Measurements from ENCODE around the gene ULK4. TPM values are rescaled to one million over a fixed set of nuclear protein-coding genes. Genes with fewer than 3 reads are reported as not detected.

Gene ULK4
- total RNA-seq, 4 donors from 2014 or later = 2.0 to 3.0 (median 2.3) TPM

- Histone ChIP-seq H3K36me3 (no peaks in the 10 kb centered on the region), H3K9me3 (no peaks in the 10 kb centered on the region), H3K27me3 (no peaks in the 10 kb centered on the region), H3K4me3 (no peak overlapping the region), H3K27ac (no peak overlapping the region), H3K4me1 (no peaks in the 10 kb centered on the region)
- in situ Hi-C loops (cut with MboI; ENCODE audit: low sequenced_read_pairs in 4 of 4) = no loop called here
- TF ChIP-seq CTCF (IDR thresholded peaks at IDR 0.05 in 4 of 5, conservative IDR thresholded peaks at IDR 0.05 in 1 of 5) (no peak), POLR2A (IDR thresholded peaks at IDR 0.05) (no peak)
- no peak for ATAC-seq
- no peak for DNase-seq
- intact Hi-C loops (cut with DNase I; ENCODE audit: low total_unique reads) = no loop called here
Measured at GRCh38 chr3:41519746-41520145, 442.2 kb downstream of the ULK4 start.

GRCh38 chr3:41518626-41519025, 443.3 kb downstream of the ULK4 start:
- no peak for DNase-seq
- Histone ChIP-seq H3K9me3 (no peaks in the 10 kb centered on the region), H3K27me3 (no peaks in the 10 kb centered on the region), H3K4me1 (no peaks in the 10 kb centered on the region), H3K36me3 (no peaks in the 10 kb centered on the region), H3K27ac (no peak overlapping the region), H3K4me3 (no peak overlapping the region)
- ATAC-seq = no peak
- no peak for TF ChIP-seq CTCF (IDR thresholded peaks at IDR 0.05 in 4 of 5, conservative IDR thresholded peaks at IDR 0.05 in 1 of 5)
- TF ChIP-seq POLR2A (IDR thresholded peaks at IDR 0.05) = no peak
- in situ Hi-C loops (cut with MboI; ENCODE audit: low sequenced_read_pairs in 4 of 4) (no loop called here), intact Hi-C loops (cut with DNase I; ENCODE audit: low total_unique reads) (no loop called here)

- in situ Hi-C loops (cut with MboI; ENCODE audit: low sequenced_read_pairs in 4 of 4) = no loop called here
- Histone ChIP-seq H3K36me3 (no peaks in the 10 kb centered on the region), H3K27me3 (no peaks in the 10 kb centered on the region), H3K4me1 (no peaks in the 10 kb centered on the region), H3K4me3 (no peak overlapping the region), H3K27ac (no peak overlapping the region), H3K9me3 (peaks cover 0 to 3% (median 0%) of the 10 kb centered on the region in 3 donors)
- no peak for ATAC-seq
- no peak for TF ChIP-seq CTCF (IDR thresholded peaks at IDR 0.05 in 4 of 5, conservative IDR thresholded peaks at IDR 0.05 in 1 of 5)
- no peak for TF ChIP-seq POLR2A (IDR thresholded peaks at IDR 0.05)
- intact Hi-C loops (cut with DNase I; ENCODE audit: low total_unique reads) = no loop called here
- DNase-seq = no peak
Measured at GRCh38 chr3:41508063-41508696, 453.7 kb downstream of the ULK4 start.

- ATAC-seq = no peak
- no peak for DNase-seq
- intact Hi-C loops (cut with DNase I; ENCODE audit: low total_unique reads) (no loop called here), in situ Hi-C loops (cut with MboI; ENCODE audit: low sequenced_read_pairs in 4 of 4) (no loop called here)
- TF ChIP-seq POLR2A (IDR thresholded peaks at IDR 0.05) (no peak), CTCF (IDR thresholded peaks at IDR 0.05 in 4 of 5, conservative IDR thresholded peaks at IDR 0.05 in 1 of 5) (no peak)
- no peaks in the 10 kb centered on the region for H3K27me3 ChIP-seq
- no peaks in the 10 kb centered on the region for H3K4me1 ChIP-seq
- H3K4me3 ChIP-seq = no peak overlapping the region
- H3K9me3 ChIP-seq = no peaks in the 10 kb centered on the region
- no peak overlapping the region for H3K27ac ChIP-seq
- H3K36me3 ChIP-seq = no peaks in the 10 kb centered on the region
Measured at GRCh38 chr3:41507336-41508062, 454.4 kb downstream of the ULK4 start.

Measured in gastrocnemius medialis (tissue), 4 donors.